EL (cell line): ENCODE data around the gene NINJ2.

Experiments used
- DNase-seq: peaks from one replicate; pipeline ENCODE4 v3.0.0-alpha.2; 2016

NINJ2 gene

DNA sequence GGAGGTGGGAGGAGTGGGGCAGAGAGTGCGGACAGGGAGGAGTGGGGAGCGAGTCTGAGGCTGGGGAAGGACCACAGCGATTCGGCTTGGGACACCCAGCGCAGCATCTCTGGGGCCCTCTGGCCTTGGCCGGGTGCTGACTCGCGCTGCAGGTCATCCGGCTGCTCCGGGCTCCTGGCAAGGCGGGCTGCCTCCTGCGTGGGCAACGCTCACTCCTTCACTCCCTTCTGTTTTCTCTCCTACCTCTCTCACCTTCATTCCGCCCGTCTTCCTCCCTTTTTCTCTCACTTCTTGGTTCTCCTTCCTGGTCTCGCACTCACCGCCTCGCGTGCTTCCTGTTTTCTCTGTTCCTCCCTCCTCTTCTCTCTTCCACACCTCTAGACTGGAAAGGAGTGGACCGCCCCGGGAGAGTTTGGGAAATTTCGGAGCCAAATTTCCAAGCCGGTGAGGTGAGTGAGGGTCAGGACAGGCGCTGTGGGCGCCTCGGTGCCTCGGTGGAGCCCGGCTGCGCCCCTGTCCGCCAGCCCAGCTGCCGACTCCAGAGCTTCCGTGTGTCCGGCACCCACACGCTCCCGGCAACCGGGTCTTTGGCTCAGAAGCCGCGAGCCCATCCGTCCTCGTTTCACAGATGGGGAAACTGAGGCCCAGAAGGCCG lies 116.9 kb downstream of the NINJ2 start:
- no peak for DNase-seq

DNA sequence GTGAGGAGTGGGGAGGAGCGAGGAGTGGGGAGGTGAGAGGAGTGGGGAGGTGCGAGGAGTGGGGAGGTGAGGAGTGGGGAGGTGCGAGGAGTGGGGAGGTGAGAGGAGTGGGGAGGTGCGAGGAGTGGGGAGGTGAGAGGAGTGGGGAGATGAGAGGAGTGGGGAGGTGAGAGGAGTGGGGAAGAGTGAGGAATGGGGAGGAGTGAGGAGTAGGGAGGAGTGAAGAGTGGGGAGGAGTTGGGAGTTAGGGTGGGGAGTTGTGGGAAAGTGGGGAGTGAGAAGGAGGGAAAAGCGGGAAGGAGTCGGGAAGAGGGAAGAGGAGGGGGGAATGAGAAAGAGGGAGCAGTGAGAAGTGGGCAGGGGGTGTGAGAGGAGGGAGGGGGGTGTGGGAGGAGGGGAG lies 117.4 kb downstream of the NINJ2 start:
- DNase-seq, result no peak

DNA sequence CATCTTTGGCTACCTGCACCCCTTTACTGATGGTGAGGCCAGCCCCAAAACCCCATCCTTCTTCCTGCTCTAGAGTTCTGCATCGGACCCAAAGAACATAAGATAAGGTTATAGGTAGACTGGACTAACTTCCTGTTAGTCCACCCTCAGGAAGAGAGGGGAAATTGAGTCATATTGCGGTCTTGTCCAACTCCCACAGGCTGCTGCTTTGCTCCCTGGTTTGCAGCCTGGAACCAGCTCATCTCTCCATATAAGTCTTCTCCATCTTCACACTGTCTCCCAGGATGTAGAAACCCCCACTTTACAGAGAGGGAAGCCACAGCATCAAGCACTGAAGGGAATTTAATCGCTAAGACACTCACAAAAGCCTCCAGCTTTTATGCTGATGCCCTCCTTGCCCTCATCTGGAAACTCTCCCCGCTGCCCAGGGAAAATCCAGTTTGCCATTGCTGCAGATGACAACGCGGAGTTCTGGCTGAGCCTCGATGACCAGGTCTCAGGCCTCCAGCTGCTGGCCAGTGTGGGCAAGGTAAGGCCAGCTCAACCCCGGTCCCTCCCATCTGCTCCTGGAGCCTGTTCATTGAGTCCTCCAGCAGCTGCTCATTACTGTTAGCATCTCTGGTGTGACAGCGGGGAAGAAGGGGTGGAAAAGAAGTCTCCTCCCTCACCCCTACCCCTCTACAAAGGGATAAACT lies 118.2 kb downstream of the NINJ2 start:
- no peak for DNase-seq

DNA sequence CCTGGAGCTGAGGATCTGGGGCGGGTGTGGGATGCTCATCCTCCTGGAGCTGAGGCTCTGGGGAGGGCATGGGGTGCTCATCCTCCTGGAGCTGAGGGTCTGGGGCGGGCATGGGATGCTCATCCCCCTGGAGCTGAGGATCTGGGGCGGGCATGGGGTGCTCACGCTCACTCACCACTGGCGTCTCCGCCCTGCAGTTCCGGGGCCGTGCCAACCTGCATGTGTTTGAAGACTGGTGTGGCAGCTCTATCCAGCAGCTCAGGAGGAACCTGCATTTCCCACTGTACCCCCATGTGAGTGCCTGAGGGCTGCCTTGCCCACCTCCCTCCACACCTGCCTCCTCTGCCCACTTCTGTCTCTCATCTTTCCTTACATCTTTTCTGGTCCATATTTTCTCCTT lies 119.1 kb downstream of the NINJ2 start:
- no peak for DNase-seq

DNA sequence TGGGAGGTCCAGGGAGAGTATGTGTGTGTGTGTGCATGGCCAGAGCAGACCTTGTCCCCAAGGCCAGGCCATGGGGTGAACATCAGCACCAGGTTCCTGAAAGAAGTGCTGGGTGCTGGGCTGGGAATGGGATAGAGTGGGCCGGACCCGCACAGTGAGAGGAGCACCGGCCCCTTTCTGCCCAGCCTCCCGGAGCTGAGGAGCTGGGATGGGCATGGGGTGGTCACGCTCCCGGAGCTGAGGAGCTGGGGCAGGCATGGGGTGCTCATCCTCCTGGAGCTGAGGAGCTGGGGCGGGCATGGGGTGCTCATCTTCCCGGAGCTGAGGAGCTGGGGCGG lies 120.2 kb downstream of the NINJ2 start:
- no peak for DNase-seq

DNA sequence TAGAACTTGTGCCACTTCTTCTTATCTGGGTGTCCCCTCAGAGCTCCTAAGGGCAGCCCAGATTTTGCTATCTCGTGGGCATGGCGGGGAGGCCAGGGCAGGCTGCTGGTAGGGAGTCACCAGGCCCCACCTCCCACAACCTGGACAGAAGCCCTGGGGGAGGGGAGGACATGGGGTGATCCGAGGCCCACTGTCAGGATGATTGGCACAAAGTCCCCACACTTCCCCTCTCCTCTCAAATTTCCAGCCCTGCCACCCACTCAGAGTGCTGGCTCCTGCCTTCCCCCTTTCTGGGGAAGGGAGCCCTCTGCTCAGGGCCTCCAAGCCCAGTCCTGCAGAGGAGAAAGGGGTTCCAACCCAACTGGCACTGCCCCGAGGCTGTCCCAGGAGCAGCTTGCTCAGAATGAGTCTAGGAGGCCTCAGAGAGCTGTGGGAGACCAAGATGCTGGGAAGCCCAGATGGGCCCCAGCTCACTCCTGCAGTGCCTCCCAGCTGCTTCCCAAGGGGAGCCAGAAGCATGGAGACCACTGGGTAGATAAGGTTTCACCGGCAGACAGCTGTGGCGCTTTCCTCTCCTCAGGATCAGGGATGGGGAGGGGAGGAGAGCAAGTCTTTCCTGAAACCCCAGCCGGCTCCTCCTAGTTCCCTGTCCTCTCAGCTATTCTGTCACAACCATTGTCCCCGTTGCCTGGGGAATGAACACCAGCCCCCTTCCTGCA lies 120.7 kb downstream of the NINJ2 start:
- DNase-seq, result no peak

DNA sequence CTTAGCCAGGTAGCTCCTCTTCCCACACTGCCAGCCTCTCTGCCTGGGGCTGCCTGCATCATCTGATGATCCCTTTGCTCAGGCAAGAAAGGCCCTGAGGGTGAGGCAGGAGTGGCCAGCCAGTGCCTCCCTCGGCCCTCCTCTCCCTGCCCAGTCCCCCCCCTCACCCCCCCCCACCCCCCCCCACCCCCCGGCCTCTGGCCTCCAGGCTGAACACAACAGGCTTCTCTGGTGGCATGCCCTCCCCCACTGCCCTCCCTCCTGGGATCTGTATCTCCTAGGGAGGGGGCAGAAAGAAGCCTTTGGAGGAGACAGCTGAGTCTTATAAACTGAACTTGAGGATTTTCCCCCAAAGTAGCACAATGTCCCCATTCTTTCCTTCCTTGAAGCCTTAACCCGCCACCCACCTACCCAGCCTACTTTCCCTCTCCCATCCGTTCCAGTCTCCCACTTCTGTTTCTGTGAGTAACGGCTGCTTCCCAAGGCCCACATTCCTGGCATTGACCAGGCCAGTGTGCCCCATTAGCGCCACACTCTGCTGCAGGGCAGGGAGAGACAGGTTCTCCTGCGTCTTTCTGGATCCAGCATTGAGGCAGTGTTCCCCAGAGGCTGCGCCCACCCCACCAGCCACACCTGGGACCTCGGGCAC lies 121.4 kb downstream of the NINJ2 start:
- DNase-seq, result no peak

DNA sequence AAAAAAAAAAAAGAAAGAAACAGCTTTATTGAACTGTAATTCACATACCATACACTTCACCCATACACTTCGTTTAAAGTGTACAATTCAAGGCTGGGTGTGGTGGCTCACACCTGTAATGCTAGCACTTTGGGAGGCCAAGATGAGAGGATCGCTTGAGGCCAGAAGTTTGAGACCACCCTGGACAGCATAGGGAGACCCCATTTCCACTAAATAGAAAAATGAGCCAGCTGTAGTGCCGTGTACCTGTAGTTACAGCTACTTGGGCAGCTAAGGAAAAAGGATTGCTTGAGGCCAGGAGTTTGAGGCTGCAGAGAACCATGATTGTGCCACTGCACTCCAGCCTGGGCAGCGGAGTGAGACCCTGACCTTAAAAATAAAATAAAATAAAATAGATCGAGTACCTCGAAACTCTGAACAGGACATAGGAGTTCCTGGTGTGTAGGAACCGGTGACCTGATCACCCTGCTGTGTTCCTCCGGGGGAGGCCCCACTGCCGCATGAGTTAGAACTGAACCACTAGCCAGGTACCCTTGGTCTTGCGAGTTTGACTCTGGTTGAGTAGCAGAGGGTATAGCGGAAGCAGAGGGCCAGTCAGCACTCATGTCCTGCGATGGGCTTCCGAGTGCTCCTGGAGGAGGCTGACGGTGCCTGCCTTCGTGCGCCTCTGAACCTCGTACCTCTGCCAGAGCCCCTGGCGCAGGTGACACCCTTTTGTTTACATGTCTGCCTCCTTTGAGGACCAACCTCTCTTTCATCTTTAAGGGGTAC lies 123.5 kb downstream of the NINJ2 start:
- no peak for DNase-seq

DNA sequence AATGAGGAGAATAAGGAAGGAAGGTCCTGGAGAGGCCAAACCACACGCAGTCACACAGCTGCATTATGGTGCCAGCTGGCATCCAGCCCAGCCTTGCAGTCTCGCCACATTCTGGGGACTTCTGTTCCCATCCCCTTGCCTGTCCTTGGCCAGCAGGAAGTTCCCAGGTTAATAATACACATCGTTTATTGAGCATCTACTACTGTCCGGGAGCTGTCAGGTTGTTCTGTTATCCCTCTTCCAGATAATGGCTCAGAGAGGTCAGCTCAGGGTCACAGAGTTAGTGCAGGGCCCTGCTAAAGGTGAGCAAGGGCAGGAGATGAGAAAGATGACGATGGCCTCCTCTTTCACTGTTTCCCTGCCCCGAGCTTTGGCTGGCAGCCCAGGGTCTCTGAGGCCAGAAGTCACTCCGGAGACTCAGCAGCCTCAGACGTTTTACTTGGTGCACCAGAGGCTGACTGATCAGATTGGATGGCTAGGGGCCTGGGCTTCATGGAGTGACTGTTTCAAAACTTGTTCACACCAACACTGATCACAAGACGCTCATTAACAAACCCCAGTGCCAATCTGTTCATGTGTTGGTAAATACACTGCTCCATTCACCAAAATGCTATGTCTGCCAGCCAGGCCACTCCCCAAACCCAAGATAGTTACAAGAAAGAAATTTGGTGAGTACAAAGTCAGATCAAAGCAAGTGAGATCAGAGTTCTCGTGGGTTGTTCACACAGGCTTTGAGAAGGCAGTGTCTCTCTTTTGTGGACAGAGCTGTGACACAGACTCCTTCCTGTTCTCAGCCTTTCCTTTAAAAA lies 124.3 kb downstream of the NINJ2 start:
- peak; percentile 59 for DNase-seq

DNA sequence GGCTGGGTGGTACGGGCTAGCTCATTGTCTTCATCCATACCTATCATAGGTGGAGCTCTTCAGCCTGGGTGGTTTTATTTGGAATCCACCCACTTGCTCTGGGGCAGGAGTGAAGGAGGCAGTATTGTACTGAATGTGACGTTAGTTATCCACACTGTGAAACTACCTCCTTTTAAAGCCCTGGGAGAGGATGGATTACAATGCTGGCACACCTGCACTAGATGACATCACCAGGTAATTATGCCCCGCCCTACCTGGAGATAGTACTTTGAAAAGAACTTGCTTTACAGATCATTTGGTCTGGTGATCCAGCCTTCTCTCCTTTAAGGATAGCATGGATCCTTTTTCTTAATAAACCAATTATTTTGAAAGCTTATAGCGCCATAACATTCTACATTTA lies 125.5 kb downstream of the NINJ2 start:
- no peak for DNase-seq

DNA sequence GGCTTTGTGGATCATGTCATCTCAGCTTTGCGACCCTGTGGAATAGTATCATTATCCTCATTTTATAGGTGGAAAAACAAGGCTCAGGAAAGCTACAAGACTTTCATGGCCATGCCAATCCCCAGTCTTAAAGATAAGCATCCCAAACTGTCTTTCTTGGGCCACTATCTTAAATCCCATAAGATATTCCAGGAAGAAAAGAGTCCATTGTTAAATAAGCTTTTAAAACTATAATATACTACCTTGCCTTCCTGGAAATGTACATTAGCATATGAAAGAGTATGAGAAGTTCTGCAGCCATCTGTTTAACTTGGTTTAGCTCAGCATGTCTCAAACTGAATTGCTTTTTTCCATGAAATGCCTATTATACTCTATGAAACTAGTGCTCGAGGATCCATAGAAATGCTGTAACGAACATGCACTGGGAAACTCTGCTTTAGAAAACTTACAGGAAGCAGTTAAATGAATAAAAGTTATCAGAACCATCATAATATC lies 126.4 kb downstream of the NINJ2 start:
- no peak for DNase-seq

DNA sequence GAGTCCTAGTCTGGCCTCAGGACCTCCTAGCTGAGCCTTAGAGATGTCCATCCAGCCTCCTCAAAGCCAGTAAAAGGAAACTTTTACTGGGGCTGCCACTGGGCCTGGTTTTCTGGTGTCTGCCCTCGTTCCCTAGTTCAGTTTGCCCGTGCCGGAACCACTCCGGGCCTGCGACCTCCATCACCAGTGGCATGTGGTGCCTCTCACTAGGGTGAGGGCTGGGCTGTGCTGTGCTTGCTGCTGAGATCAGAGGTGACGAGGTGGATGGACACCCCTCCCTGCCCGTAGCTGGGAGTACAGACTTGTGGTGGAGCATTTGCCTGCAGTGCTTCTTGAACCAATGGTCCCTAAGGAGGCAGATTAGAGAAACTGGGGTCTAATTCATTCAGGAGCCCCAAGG lies 127.8 kb downstream of the NINJ2 start:
- DNase-seq, result no peak

DNA sequence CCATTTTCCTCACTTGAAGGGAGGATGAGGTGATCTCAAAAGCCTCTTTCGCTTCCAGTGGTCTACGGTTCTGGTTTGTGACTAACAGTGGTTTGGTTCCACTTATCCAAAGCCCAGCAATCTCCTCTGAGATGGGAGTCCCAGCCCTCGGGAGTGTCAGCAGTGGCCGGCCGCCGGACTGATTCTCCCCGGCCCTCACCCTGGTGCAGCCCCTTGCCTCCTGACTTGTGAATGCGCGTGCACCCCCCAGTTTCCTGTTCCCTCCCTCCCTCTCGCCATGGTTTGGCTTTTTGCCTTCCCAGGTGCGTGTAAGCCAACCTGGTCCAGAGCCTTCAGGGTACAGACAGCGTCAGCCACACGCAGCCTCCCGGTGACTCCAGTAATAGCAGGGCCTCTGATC lies 129.0 kb downstream of the NINJ2 start:
- no peak for DNase-seq

DNA sequence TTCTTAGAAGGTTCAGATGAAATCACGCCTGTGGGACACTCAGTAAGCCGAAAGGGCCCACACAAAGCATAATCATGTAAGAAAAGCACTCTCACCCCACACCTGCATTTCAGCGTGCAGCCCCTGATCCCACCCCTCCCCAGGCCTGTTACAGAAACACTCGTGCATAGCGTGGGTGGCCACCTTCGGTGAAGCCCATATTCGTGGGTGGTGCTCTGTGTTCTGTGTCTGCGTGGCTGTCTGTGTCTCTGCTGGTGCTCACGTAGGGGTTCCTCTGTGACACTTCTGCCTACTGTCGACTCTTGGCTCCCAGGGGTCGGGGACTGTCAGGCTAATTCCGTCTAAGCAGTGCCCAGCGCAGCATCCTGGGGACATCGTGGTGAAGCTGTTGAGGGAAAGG lies 129.5 kb downstream of the NINJ2 start:
- DNase-seq, result no peak

DNA sequence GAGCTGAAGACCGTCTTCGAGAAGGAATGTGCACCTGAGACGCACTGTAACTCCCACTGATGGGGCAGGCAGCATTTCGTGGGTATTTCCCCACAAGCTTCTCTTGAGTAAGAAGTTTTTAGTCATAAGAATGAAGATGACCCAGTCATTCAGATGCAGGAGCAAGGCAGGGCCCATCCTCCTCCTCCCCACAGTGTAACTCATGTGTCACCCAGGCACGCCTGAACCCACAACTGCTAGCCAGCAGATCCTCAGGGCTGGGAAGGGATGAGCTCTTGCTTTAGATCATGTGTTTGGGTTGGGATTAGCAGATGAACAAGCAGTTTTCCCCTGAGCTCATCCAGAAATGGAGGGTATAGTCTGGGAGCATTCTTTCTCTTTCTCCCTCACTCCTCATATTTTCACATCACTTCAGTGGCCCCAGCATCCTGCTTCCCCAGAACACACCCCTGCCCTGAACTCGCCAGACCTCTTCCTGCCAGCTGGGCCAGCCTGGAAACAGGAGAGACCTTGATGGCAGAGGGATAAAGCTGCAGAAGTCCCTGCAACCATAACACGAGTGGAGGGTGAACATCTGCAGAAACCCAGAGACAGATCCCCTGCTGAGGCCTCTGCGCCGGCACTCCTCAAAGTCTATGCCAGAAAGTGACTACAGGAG lies 130.2 kb downstream of the NINJ2 start:
- peak; percentile 75 for DNase-seq

DNA sequence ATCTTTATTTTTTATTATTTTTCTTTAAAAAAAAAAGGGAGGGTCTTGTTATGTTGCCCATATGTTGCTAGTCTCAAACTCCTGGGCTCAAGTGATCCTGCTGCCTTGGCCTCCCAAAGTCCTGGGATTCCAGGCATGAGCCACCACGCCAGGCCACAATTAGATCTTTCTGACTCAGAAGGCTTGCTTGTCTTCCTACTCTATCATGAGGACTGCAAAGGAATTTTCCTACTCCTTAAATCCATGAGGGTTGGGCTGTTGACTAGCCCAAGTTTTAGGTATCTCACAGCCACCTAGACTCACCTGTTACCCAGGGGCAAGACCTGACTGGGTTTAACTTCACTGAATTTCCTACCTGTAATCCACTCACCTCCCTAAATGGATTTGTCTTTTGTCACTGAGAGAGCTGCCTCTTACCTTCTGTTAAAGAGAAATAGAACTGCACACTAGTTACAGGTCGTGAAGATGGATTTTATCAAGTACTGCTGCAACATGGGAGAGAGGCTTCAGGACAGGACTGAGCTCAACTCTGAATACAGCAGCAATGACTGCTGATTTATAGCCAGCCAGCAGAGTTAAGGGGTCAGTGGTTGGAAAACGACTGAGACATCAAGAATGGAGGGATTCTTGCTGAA lies 131.2 kb downstream of the NINJ2 start:
- DNase-seq, result peak; percentile 37

DNA sequence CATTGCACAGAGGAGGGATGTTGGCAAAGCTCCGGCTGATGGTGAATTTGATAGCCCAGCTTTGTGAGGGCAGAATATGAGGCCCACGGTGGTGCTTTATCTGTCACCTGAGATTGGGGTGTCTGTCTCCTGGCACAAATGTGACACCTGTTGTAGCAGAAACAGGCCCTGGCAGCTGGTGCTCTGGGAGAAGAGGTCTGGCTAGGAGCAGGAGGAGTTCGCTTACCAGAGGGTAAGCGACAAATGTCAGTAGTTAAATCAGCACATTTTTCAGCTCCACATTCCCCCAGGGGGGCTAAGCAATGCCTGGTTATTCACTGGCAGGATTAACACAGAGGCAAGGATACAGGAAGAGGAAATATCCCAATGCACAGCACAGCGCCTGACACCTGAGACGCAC lies 132.4 kb downstream of the NINJ2 start:
- no peak for DNase-seq

DNA sequence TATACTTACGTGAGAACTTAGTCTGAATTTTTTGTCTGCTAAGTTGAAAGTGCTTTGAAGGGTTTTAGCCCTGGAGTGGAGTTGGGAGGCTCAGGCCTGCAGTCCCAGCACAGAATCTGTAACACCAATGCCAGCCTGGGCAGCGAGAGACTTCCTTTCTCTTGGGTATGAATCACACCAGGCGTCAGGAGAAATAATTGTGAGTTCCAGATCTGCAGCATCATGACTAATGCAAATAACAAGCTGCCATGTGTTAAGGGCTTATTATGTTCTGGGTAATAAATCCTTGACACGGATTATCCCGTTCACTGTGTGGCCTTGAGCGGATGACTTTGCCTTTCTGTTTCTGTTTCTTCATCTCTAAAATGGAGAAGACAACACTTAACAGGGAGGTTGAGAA lies 132.9 kb downstream of the NINJ2 start:
- peak; percentile 46 for DNase-seq

DNA sequence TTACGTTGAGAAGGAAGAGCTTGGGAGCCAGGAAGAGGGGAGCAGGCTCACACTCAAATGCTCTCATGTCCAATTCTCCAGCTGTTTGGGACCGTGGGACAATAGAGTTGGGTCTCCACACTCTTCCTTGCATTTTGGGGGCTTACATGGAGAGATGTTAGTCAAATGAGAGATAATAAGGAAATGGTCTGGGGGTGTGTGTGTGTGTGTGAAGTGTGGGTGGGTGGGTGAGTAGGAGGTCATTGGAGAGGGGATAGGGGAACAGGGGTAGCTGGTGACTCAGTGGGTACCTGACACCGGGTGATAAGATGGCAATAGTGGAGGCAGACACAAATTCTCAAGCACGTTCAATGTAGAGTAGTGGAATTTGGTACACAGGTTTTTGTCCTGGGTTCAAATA lies 135.5 kb downstream of the NINJ2 start:
- no peak for DNase-seq

DNA sequence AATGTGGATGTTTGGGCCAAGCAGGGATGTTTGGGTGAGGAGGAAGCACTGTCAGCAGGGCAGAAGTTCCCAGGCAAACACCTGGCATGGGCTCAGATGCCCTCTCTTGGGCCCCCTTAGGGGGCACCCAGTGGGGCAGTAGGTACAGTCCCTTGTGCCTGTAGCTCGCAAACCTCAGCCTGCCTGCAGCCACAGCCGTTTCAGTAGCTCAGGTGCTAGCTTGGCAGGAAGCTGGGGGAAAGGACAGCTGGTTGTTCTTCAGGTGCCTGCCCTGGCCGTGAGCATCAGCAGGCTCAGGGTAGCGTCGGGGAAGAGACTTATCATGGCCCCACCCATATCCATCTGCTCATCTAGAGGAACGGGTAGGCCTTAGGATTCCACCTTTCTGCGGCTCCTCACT lies 136.0 kb downstream of the NINJ2 start:
- no peak for DNase-seq

DNA sequence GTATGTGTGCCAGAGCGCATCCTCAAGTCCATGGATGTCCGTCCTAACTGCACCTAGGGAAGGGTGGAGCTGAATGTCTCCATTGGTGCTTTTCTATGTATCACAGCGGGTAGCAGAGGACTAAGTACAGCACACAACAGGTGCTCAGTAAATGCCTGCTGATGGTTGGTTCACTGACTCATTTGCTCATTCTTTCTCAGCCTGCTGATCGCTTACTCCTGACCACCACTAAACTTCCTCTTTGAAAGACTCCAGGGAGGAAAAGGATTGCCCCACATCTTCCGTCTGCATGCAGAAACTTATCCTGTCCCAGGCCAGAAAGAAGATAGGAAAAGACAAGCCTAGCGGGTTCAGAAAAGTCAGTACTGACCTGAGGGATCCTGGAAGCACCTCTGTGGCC lies 137.2 kb downstream of the NINJ2 start:
- no peak for DNase-seq
